Stimulated activated naive CD8-positive, alpha-beta T cell treated with anti-CD3 and anti-CD28 coated beads, Interleukin-15, Interleukin-2, amounts not matched to agents 100 ng/mL and 50 ng/mL, for 24 hours (primary cell): ENCODE data around the gene NWD2.
"Not testable (repeated sequence)": the region's sequence is repeated elsewhere in the genome, so short reads cannot be mapped to it uniquely, and the experiment has no call there.

ENCODE experiments used
- H3K27ac Mint-ChIP-seq: one replicate; pipeline ENCODE4 v1.8.0; 2021; ENCODE audit warnings: mild to moderate bottlenecking, mixed read lengths
- H3K27me3 Mint-ChIP-seq: one replicate; pipeline ENCODE4 v1.8.0; 2021; ENCODE audit warnings: mixed read lengths
- H3K36me3 Mint-ChIP-seq: one replicate; pipeline ENCODE4 v1.8.0; 2021; ENCODE audit warnings: low read depth, mixed read lengths
- H3K4me1 Mint-ChIP-seq: one replicate; pipeline ENCODE4 v1.8.0; 2021; ENCODE audit warnings: low read depth, mixed read lengths
- H3K4me3 Mint-ChIP-seq: one replicate; pipeline ENCODE4 v1.8.0; 2021; ENCODE audit warnings: mild to moderate bottlenecking, mixed read lengths
- H3K9me3 Mint-ChIP-seq: one replicate; pipeline ENCODE4 v1.8.0; 2021; ENCODE audit warnings: mixed read lengths

The NWD2 gene, protein sequence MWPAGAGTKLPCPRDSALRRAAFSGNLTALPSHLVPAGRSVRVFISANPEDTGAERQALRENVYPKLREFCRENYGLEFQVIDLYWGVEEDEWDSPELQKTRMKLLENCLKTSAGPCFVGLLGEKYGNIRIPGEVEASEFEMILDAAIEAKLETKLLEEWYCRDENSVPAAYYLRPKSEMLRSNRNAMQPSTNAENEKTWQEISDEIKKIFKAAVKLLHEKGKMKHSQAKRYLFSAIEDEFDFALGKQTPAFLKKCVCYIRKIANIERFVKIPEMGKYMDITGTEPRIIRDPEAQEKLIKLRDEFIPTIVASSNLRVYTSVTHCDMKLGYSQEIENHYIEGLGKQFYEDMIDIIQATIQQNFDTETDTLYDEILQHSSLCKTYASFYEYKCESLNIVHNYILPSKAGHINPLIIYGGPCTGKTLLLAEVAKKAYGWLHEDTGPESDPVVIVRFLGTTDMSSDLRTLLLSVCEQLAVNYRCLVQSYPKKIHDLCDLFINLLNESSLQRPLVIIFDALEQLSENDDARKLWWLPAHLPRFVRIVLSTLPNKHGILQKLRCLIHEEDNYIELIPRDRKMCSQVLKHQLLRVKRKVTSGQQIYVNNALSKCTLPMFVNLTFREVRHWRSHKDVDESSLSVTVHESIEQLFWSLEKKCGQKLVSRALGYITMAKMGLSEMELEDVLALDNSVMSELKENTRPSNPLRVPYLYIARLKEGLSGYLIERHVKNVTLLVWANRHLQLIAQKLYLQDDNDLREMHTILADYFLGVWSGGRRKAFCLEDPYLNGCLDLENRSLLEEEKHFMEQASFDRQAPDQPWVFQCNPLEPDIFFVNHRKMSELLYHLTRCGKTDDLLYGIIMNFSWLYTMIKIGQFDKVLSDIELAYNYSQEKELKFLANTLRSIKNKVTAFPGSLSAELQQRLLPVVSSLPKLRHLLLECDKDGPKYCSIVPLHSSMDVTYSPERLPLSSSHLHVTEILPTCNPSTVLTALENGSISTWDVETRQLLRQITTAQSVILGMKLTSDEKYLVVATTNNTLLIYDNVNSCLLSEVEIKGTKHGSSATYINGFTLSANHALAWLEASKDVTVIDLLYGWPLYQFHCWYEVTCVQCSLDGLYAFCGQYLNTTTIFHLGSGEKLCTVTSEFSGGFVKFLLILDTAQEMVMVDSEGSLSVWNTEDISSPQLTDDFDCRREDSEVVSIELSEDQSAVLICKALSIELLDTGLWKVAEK (N-terminal part only)

GRCh38 chr4:37244583-37245390 is at the start of gene NWD2:
TSS of gene NWD2 (plus strand) at chr4:37244743. CDS start at chr4:37245068, 325 bp downstream.
- H3K27me3 Mint-ChIP-seq, result peaks cover 60% of the 10 kb centered on the region
- no peaks in the 10 kb centered on the region for H3K36me3 Mint-ChIP-seq
- H3K4me3 Mint-ChIP-seq, result no peak within 1 kb of the TSS
- no peak within 1 kb of the TSS for H3K27ac Mint-ChIP-seq
- H3K9me3 Mint-ChIP-seq, result no peaks in the 10 kb centered on the region
- H3K4me1 Mint-ChIP-seq, result no peaks in the 10 kb centered on the region

DNA sequence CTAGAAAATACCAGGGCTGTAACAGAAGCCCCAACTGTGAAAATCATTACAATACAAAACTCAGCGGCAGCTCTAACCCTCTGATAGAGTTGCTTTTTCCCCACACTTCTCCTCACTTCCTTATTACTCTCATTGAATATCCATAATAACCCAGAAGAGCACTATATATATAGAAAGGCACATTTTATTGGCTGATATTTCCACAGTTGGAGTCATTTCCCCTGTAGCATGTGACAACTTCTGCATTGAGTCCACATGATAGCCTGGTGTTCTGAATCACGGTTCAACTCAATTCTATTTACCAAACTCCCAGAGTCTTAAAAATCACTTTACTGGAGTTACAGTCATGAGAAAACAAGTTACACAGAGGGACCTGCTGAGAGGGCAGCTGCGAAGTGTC is 46.6 kb upstream of the NWD2 start:
- H3K4me3 Mint-ChIP-seq, result no peak overlapping the region
- no peaks in the 10 kb centered on the region for H3K4me1 Mint-ChIP-seq

GRCh38 chr4:37204740-37205139 is 39.8 kb upstream of the NWD2 start:
- not testable (repeated sequence) for H3K36me3 Mint-ChIP-seq, H3K27me3 Mint-ChIP-seq, H3K4me3 Mint-ChIP-seq, H3K4me1 Mint-ChIP-seq, H3K27ac Mint-ChIP-seq
- H3K9me3 Mint-ChIP-seq, result peaks cover 25% of the 10 kb centered on the region

More for the DNA sequence above, 46.6 kb upstream of the NWD2 start:
- Mint-ChIP-seq H3K36me3 (no peaks in the 10 kb centered on the region), H3K27me3 (peaks cover under 1% of the 10 kb centered on the region), H3K9me3 (peaks cover 6% of the 10 kb centered on the region), H3K27ac (no peak overlapping the region)

- Mint-ChIP-seq H3K9me3 (no peaks in the 10 kb centered on the region), H3K36me3 (no peaks in the 10 kb centered on the region), H3K4me3 (no peak overlapping the region), H3K27me3 (peaks cover 5% of the 10 kb centered on the region), H3K27ac (no peak overlapping the region), H3K4me1 (no peaks in the 10 kb centered on the region)
Observed at GRCh38 chr4:37216209-37216608, 28.3 kb upstream of the NWD2 start.

DNA sequence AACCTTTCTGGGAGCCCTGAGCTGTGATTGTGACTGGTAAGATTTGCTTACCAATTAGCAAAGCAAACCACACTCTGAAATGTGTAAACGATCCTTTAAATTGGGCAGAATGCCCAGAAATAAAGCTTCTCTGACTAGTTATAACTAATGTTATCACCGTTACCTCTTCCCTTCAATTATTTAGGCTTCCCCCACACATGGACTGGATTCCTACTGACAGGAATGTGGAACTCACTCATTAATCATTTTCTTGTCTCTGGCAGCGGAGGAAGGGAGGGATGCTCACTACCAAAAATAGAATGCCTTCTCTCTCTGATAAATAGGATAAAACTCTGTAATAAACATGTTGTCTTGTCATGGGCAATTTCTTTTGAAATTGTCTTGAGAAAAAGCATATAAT is 25.3 kb upstream of the NWD2 start:
- Mint-ChIP-seq H3K4me3 (no peak overlapping the region), H3K27me3 (peaks cover 5% of the 10 kb centered on the region), H3K4me1 (no peaks in the 10 kb centered on the region), H3K27ac (no peak overlapping the region), H3K36me3 (no peaks in the 10 kb centered on the region), H3K9me3 (peaks cover 6% of the 10 kb centered on the region)

- Mint-ChIP-seq H3K27ac (no peak overlapping the region), H3K27me3 (peaks cover 6% of the 10 kb centered on the region), H3K9me3 (peaks cover 6% of the 10 kb centered on the region), H3K4me1 (no peaks in the 10 kb centered on the region), H3K4me3 (no peak overlapping the region), H3K36me3 (no peaks in the 10 kb centered on the region)
Observed at GRCh38 chr4:37219990-37220389, 24.6 kb upstream of the NWD2 start.

GRCh38 chr4:37220685-37221084 is 23.9 kb upstream of the NWD2 start:
- H3K27me3 Mint-ChIP-seq, result peaks cover 9% of the 10 kb centered on the region
- no peaks in the 10 kb centered on the region for H3K36me3 Mint-ChIP-seq
- H3K9me3 Mint-ChIP-seq, result peaks cover 6% of the 10 kb centered on the region
- H3K4me1 Mint-ChIP-seq, result no peaks in the 10 kb centered on the region
- no peak overlapping the region for H3K27ac Mint-ChIP-seq
- H3K4me3 Mint-ChIP-seq, result no peak overlapping the region

GRCh38 chr4:37223732-37224131 is 20.8 kb upstream of the NWD2 start:
- H3K27ac Mint-ChIP-seq, result no peak overlapping the region
- H3K36me3 Mint-ChIP-seq, result no peaks in the 10 kb centered on the region

DNA sequence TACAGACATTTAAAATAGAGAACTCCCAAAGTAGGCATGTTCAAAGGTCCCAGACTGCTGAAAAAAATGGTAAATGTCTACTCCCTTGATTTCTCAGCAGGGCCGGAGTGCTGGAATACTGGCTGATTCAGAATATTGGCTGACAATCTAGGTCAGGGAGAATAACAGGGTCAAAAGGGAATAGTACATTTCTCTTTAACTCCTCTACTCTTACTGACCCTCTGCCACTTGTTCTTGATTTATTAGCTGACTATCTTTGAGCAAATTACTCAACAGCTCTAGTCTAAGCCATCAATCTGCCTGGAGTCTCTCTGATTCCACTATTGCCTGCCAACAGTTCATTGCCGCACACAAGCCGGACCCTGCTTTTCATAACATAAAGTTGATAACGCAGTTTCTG is 19.7 kb upstream of the NWD2 start:
- Mint-ChIP-seq H3K4me1 (no peaks in the 10 kb centered on the region), H3K27me3 (peaks cover 4% of the 10 kb centered on the region), H3K27ac (no peak overlapping the region), H3K4me3 (no peak overlapping the region), H3K36me3 (no peaks in the 10 kb centered on the region), H3K9me3 (peaks cover 6% of the 10 kb centered on the region)

More at GRCh38 chr4:37223732-37224131, 20.8 kb upstream of the NWD2 start:
- Mint-ChIP-seq H3K4me3 (no peak overlapping the region), H3K9me3 (peaks cover 6% of the 10 kb centered on the region), H3K27me3 (peaks cover 5% of the 10 kb centered on the region), H3K4me1 (no peaks in the 10 kb centered on the region)

GRCh38 chr4:37225778-37226177 is 18.8 kb upstream of the NWD2 start:
- no peak overlapping the region for H3K4me3 Mint-ChIP-seq
- no peak overlapping the region for H3K27ac Mint-ChIP-seq
- H3K9me3 Mint-ChIP-seq, result peaks cover 6% of the 10 kb centered on the region
- H3K4me1 Mint-ChIP-seq, result no peaks in the 10 kb centered on the region
- peaks cover 4% of the 10 kb centered on the region for H3K27me3 Mint-ChIP-seq
- no peaks in the 10 kb centered on the region for H3K36me3 Mint-ChIP-seq

- H3K4me1 Mint-ChIP-seq, result no peaks in the 10 kb centered on the region
- no peaks in the 10 kb centered on the region for H3K36me3 Mint-ChIP-seq
- no peak overlapping the region for H3K27ac Mint-ChIP-seq
- no peaks in the 10 kb centered on the region for H3K9me3 Mint-ChIP-seq
- peaks cover 3% of the 10 kb centered on the region for H3K27me3 Mint-ChIP-seq
- no peak overlapping the region for H3K4me3 Mint-ChIP-seq
Observed at GRCh38 chr4:37232315-37232714, 12.2 kb upstream of the NWD2 start.

DNA sequence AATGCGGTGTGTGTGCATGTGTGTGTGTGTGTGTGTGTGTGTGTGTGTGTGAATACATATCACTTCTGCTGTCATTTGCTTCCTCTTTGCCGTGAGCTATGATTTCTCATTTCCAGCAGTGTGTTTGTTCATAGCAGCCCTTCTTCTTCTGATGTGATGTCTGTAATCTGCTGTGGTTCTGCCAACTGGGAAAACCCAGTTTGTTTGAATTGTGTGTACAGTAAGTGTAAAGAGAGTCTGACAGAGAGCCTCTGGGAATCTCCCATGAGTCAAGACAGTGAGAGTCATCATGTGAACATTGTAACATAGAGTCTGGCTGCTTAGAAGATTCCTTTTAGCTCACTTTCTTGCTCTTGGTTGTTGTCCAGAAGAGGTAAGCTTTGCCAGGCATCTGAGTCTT is 8.4 kb upstream of the NWD2 start:
- no peaks in the 10 kb centered on the region for H3K36me3 Mint-ChIP-seq
- no peaks in the 10 kb centered on the region for H3K9me3 Mint-ChIP-seq
- H3K27me3 Mint-ChIP-seq, result peaks cover 11% of the 10 kb centered on the region
- no peak overlapping the region for H3K4me3 Mint-ChIP-seq
- H3K4me1 Mint-ChIP-seq, result no peaks in the 10 kb centered on the region
- no peak overlapping the region for H3K27ac Mint-ChIP-seq

DNA sequence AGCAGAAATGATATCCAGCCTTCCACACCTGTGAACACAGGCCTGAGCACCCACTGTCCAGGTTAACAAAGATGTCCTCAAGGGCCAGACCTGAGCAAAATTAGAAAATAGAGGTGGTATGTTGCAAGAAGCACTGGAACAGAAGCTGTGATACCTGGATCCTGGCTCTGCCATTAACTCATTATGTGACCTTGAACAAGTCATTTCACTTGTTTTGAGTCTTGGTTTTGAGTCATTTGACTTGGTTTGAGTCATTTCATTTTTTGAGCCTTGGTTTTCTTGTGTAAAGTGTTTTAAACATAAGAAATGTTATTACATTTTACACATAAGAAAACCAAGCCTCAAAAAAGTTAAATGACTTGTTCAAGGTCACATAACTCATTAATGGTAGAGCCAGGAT is 2.9 kb upstream of the NWD2 start:
- H3K27ac Mint-ChIP-seq, result no peak overlapping the region
- H3K36me3 Mint-ChIP-seq, result no peaks in the 10 kb centered on the region
- no peaks in the 10 kb centered on the region for H3K9me3 Mint-ChIP-seq
- H3K4me3 Mint-ChIP-seq, result no peak overlapping the region
- peaks cover 49% of the 10 kb centered on the region for H3K27me3 Mint-ChIP-seq
- H3K4me1 Mint-ChIP-seq, result no peaks in the 10 kb centered on the region

- no peak overlapping the region for H3K4me3 Mint-ChIP-seq
Observed at GRCh38 chr4:37243051-37243450, 1.5 kb upstream of the NWD2 start.

More at GRCh38 chr4:37243051-37243450, 1.5 kb upstream of the NWD2 start:
- no peak overlapping the region for H3K27ac Mint-ChIP-seq
- no peaks in the 10 kb centered on the region for H3K36me3 Mint-ChIP-seq
- no peaks in the 10 kb centered on the region for H3K9me3 Mint-ChIP-seq
- H3K27me3 Mint-ChIP-seq, result peaks cover 57% of the 10 kb centered on the region
- H3K4me1 Mint-ChIP-seq, result no peaks in the 10 kb centered on the region
